SK-N-SH (cell line): Measurements from ENCODE around the gene MYLK4. TPM values are rescaled to one million over a fixed set of nuclear protein-coding genes. Genes with fewer than 3 reads are reported as not detected.

ENCODE experiments used
- CTCF ChIA-PET: fragments of 300-600, 350-600 bp; formaldehyde crosslinking; extraction: SDS; loops from one replicate; lab custom pipeline; 2021; lab: Yijun Ruan, JAX
- POLR2A ChIA-PET: fragments of 350-600 bp; sonication (Branson Sonifier 250); formaldehyde crosslinking; extraction: SDS; loops from one replicate; lab custom pipeline; 2020; ENCODE audit warnings: antibody characterized with exemption, inconsistent platforms; lab: Yijun Ruan, JAX
- DNase-seq: peaks from one replicate; pipeline ENCODE4 v3.0.0; 2012
- H2AFZ ChIP-seq: fragments of 200-600 bp; sonication (generic); 2 replicates; pipeline ENCODE4 v1.8.1; 2016; ENCODE audit warnings: antibody characterized with exemption, mild to moderate bottlenecking, low read depth
- H3F3A ChIP-seq: fragments of 200-600 bp; sonication (generic); replicated peaks from 2 replicates; pipeline ENCODE3; 2016; ENCODE audit warnings: antibody characterized with exemption, mild to moderate bottlenecking; ENCODE audit not compliant: insufficient read depth
- H3K27ac ChIP-seq, 2 experiments: fragments of 200-500 bp in 1 of 2; fragments of 200-600 bp in 1 of 2; sonication (Bioruptor generic) in 1 of 2; sonication (generic), shearing (Covaris generic) in 1 of 2; 2 replicates each; pipeline versions ENCODE4 v1.5.1 to v1.6.1; 2014 to 2016; ENCODE audit warnings: low read depth in 2 of 2, inconsistent platforms in 1 of 2, low read length in 1 of 2, mild to moderate bottlenecking in 1 of 2, mixed read lengths in 1 of 2
- H3K27me3 ChIP-seq: fragments of 200-600 bp; sonication (generic), shearing (Covaris generic); 2 replicates; pipeline ENCODE4 v1.6.1; 2016; ENCODE audit warnings: mixed run types; ENCODE audit not compliant: insufficient read depth
- H3K36me3 ChIP-seq, 2 experiments: fragments of 200-500 bp in 1 of 2; fragments of 200-600 bp in 1 of 2; sonication (Bioruptor generic) in 1 of 2; sonication (generic) in 1 of 2; replicated peaks in 1 of 2; 2 replicates each; pipeline versions ENCODE3 to v1.5.1; 2014 to 2016; ENCODE audit warnings: low read length in 1 of 2, mild to moderate bottlenecking in 1 of 2; ENCODE audit not compliant: insufficient read depth in 2 of 2, control insufficient read depth in 1 of 2
- H3K4me1 ChIP-seq, 2 experiments: fragments of 200-500 bp in 1 of 2; fragments of 200-600 bp in 1 of 2; sonication (Bioruptor generic) in 1 of 2; sonication (generic), shearing (Covaris generic) in 1 of 2; 2 replicates each; pipeline versions ENCODE4 v1.5.1 to v1.6.1; 2014 to 2016; ENCODE audit warnings: low read depth in 1 of 2, low read length in 1 of 2, mixed run types in 1 of 2; ENCODE audit not compliant: insufficient read depth in 2 of 2, control insufficient read depth in 1 of 2
- H3K4me2 ChIP-seq: fragments of 200-600 bp; sonication (generic), shearing (Covaris generic); 2 replicates; pipeline ENCODE4 v1.6.1; 2017; ENCODE audit warnings: mixed run types
- H3K4me3 ChIP-seq, 2 experiments: fragments of 200-500 bp in 1 of 2; fragments of 200-600 bp in 1 of 2; sonication (Bioruptor generic) in 1 of 2; sonication (generic), shearing (Covaris generic) in 1 of 2; 2 replicates each; pipeline versions ENCODE4 v1.5.1 to v1.8.1; 2014 to 2016; ENCODE audit warnings: low read depth in 2 of 2, inconsistent platforms in 1 of 2, low read length in 1 of 2, mild to moderate bottlenecking in 1 of 2, mixed read lengths in 1 of 2, moderate library complexity in 1 of 2
- H3K79me2 ChIP-seq: fragments of 200-600 bp; sonication (generic); 2 replicates; pipeline ENCODE4 v1.8.1; 2017; ENCODE audit warnings: mild to moderate bottlenecking; ENCODE audit not compliant: insufficient read depth
- H3K9ac ChIP-seq: fragments of 200-600 bp; sonication (generic); 2 replicates; pipeline ENCODE4 v1.6.1; 2017; ENCODE audit warnings: mixed run types
- H3K9me2 ChIP-seq: fragments of 200-600 bp; sonication (generic); 2 replicates; pipeline ENCODE4 v1.6.1; 2017; ENCODE audit warnings: mixed run types
- H3K9me3 ChIP-seq: fragments of 200-600 bp; sonication (generic); 2 replicates; pipeline ENCODE4 v1.6.1; 2017; ENCODE audit warnings: mixed run types, mild to moderate bottlenecking, moderate library complexity
- H4K20me1 ChIP-seq: fragments of 200-600 bp; sonication (generic); 2 replicates; pipeline ENCODE4 v1.6.1; 2017; ENCODE audit warnings: mild to moderate bottlenecking, mixed run types; ENCODE audit not compliant: insufficient read depth
- ELF1 ChIP-seq: IDR thresholded peaks from 2 replicates; pipeline ENCODE4 v1.4.0; 2012
- FOXM1 ChIP-seq: IDR thresholded peaks from 2 replicates; pipeline ENCODE4 v1.4.0; 2012; ENCODE audit warnings: low read depth, mild to moderate bottlenecking
- NFIC ChIP-seq: IDR thresholded peaks from 2 replicates; pipeline ENCODE4 v1.4.0; 2012; ENCODE audit warnings: borderline replicate concordance
- RAD21 ChIP-seq: IDR thresholded peaks from 2 replicates; pipeline ENCODE4 v1.6.1; 2012; ENCODE audit warnings: mild to moderate bottlenecking, low read length
- TAF1 ChIP-seq: IDR thresholded peaks from 2 replicates; pipeline ENCODE4 v1.6.1; 2012; ENCODE audit warnings: low read depth, mild to moderate bottlenecking, low read length, moderate library complexity, borderline replicate concordance
- WGBS: methylation state at CpG from one replicate; pipeline ENCODE4 v1.1.6; 2017; ENCODE audit warnings: low lambda C conversion rate; 5-methylcytosine and 5-hydroxymethylcytosine counted together
- polyA plus RNA-seq, 3 experiments: library from polyadenylated mRNA; depleted of rRNA; stranded (reverse); fragments of >200 nt; gene quantifications; 2 replicates each; pipeline ENCODE4 v1.2.3, GENCODE V29; 2012
- TF ChIP-seq, protein P1 (sequence below): fragments of 200-600 bp; sonication (generic); IDR thresholded peaks from 2 replicates; pipeline ENCODE4 v1.6.1; 2017; ENCODE audit warnings: antibody characterized with exemption, mild to moderate bottlenecking, moderate library complexity
- TF ChIP-seq, protein P2 (sequence below): IDR thresholded peaks from 2 replicates; pipeline ENCODE4 v1.4.0; 2012; ENCODE audit warnings: low read depth, borderline replicate concordance
- TF ChIP-seq, protein P3 (sequence below): IDR thresholded peaks from 2 replicates; pipeline ENCODE4 v1.6.1; 2012; ENCODE audit warnings: mild to moderate bottlenecking, low read depth, low read length, moderate library complexity

MYLK4 gene
- polyA plus RNA-seq, 1 of the 3 experiments (the other 2 are of a cell fraction): 0.16 TPM

DNA sequence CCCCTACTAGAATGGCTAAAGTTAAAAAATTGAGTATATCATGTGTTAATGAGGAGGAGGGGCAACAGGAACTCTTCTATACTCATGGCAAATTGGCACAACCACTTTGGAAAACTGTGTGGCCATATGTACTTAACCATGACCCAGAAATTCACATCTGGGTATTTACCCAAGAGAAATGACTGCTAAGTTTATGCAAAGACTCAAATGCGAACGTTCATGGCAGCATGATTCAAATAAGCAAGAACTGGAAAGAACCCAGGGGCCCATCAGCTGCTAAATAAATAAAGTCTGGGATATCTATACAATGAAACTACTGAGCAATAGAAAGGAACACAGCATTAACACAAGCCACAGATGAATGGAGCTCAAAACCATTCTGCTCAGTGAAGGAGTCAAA, 107.6 kb downstream of the MYLK4 start:
- H2AFZ ChIP-seq: no peak overlapping the region
- no peak overlapping the region for H3K4me2 ChIP-seq
- H3K79me2 ChIP-seq: no peaks in the 10 kb centered on the region
- ChIA-PET CTCF (interaction anchor here (5.0 kb wide), 1 partner anchor 9 kb away, joined by 43 read pairs; no protein-coding TSS in a partner anchor), POLR2A (no interaction called here)
- H3K36me3 ChIP-seq: no peaks in the 10 kb centered on the region
- H3K4me3 ChIP-seq: no peak overlapping the region
- H3K27me3 ChIP-seq: peaks cover 14% of the 10 kb centered on the region
- no peaks in the 10 kb centered on the region for H3K9me2 ChIP-seq
- no peak for DNase-seq
- no peaks in the 10 kb centered on the region for H3F3A ChIP-seq
- H3K4me1 ChIP-seq: no peaks in the 10 kb centered on the region
- no peak overlapping the region for H3K27ac ChIP-seq
- TF ChIP-seq NFIC (no peak), ELF1 (no peak)
- TF ChIP-seq, protein P1, sequence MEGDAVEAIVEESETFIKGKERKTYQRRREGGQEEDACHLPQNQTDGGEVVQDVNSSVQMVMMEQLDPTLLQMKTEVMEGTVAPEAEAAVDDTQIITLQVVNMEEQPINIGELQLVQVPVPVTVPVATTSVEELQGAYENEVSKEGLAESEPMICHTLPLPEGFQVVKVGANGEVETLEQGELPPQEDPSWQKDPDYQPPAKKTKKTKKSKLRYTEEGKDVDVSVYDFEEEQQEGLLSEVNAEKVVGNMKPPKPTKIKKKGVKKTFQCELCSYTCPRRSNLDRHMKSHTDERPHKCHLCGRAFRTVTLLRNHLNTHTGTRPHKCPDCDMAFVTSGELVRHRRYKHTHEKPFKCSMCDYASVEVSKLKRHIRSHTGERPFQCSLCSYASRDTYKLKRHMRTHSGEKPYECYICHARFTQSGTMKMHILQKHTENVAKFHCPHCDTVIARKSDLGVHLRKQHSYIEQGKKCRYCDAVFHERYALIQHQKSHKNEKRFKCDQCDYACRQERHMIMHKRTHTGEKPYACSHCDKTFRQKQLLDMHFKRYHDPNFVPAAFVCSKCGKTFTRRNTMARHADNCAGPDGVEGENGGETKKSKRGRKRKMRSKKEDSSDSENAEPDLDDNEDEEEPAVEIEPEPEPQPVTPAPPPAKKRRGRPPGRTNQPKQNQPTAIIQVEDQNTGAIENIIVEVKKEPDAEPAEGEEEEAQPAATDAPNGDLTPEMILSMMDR: no peak
- WGBS: 37% methylated on average over 2 of the region's 2 CpGs
- H3K9me3 ChIP-seq: no peaks in the 10 kb centered on the region
- no peaks in the 10 kb centered on the region for H4K20me1 ChIP-seq
- H3K9ac ChIP-seq: no peak overlapping the region

DNA sequence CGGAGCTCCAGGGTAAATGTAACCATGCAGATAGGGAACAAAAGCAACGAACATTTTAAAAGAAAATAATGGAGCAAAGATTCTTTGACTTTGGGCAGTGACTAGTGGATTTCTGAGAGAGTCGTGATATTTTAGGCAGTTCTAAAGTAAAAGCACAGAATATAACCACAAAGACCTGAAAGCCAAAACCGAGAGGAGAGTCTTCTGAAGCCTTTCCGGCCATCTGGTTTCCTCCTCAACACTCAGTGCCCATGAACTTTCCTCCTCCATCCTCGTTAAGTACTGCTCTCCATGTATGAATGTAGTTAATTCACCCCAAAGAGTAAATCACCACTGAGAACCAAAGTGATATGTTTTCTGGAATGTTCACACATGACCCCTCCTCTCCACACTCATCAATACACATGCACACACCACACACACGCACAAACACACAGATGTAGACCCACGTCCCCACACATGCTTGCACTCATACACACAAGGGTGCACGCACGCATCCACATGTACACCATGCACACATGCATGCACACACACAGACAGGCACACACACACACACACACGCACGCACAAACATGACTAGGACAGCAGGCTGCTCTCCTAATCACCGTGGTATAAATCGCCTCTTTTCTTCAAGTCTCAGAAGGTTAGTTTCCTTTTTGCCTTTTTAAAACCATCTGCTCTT, 109.5 kb downstream of the MYLK4 start:
- no peak overlapping the region for H2AFZ ChIP-seq
- ChIA-PET CTCF (no interaction called here), POLR2A (no interaction called here)
- peaks cover 14% of the 10 kb centered on the region for H3K27me3 ChIP-seq
- no peaks in the 10 kb centered on the region for H3F3A ChIP-seq
- H3K4me3 ChIP-seq: no peak overlapping the region
- no peak overlapping the region for H3K9ac ChIP-seq
- no peaks in the 10 kb centered on the region for H3K4me1 ChIP-seq
- H3K27ac ChIP-seq: no peak overlapping the region
- no peaks in the 10 kb centered on the region for H3K9me3 ChIP-seq
- TF ChIP-seq, protein P2, sequence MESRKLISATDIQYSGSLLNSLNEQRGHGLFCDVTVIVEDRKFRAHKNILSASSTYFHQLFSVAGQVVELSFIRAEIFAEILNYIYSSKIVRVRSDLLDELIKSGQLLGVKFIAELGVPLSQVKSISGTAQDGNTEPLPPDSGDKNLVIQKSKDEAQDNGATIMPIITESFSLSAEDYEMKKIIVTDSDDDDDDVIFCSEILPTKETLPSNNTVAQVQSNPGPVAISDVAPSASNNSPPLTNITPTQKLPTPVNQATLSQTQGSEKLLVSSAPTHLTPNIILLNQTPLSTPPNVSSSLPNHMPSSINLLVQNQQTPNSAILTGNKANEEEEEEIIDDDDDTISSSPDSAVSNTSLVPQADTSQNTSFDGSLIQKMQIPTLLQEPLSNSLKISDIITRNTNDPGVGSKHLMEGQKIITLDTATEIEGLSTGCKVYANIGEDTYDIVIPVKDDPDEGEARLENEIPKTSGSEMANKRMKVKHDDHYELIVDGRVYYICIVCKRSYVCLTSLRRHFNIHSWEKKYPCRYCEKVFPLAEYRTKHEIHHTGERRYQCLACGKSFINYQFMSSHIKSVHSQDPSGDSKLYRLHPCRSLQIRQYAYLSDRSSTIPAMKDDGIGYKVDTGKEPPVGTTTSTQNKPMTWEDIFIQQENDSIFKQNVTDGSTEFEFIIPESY: no peak
- TF ChIP-seq RAD21 (no peak), FOXM1 (no peak), TAF1 (no peak)
- TF ChIP-seq, protein P1: no peak
- TF ChIP-seq, protein P3, sequence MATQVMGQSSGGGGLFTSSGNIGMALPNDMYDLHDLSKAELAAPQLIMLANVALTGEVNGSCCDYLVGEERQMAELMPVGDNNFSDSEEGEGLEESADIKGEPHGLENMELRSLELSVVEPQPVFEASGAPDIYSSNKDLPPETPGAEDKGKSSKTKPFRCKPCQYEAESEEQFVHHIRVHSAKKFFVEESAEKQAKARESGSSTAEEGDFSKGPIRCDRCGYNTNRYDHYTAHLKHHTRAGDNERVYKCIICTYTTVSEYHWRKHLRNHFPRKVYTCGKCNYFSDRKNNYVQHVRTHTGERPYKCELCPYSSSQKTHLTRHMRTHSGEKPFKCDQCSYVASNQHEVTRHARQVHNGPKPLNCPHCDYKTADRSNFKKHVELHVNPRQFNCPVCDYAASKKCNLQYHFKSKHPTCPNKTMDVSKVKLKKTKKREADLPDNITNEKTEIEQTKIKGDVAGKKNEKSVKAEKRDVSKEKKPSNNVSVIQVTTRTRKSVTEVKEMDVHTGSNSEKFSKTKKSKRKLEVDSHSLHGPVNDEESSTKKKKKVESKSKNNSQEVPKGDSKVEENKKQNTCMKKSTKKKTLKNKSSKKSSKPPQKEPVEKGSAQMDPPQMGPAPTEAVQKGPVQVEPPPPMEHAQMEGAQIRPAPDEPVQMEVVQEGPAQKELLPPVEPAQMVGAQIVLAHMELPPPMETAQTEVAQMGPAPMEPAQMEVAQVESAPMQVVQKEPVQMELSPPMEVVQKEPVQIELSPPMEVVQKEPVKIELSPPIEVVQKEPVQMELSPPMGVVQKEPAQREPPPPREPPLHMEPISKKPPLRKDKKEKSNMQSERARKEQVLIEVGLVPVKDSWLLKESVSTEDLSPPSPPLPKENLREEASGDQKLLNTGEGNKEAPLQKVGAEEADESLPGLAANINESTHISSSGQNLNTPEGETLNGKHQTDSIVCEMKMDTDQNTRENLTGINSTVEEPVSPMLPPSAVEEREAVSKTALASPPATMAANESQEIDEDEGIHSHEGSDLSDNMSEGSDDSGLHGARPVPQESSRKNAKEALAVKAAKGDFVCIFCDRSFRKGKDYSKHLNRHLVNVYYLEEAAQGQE: no peak
- H3K36me3 ChIP-seq: no peaks in the 10 kb centered on the region
- H3K4me2 ChIP-seq: no peak overlapping the region
- no peaks in the 10 kb centered on the region for H4K20me1 ChIP-seq
- H3K79me2 ChIP-seq: no peaks in the 10 kb centered on the region
- no peak for DNase-seq
- H3K9me2 ChIP-seq: no peaks in the 10 kb centered on the region
- WGBS: 60% methylated on average over 14 of the region's 14 CpGs
